ENCODE data around the gene NEGR1.

- TF ChIP-seq POLR2A (IDR thresholded peaks at IDR 0.05; ENCODE audit: borderline replicate concordance, extremely low read depth, insufficient read depth, insufficient read length) (no peak), CTCF (IDR thresholded peaks at IDR 0.05 in 2 of 3, conservative IDR thresholded peaks at IDR 0.05 in 1 of 3; ENCODE audit: borderline replicate concordance in 1 of 3, insufficient read depth in 1 of 3, low read depth in 2 of 3, low read length in 2 of 3) (no peak), SP1 (IDR thresholded peaks at IDR 0.05; ENCODE audit: low read depth) (no peak), ZNF274 (IDR thresholded peaks at IDR 0.05; ENCODE audit: low read depth, low read length) (no peak), POLR2AphosphoS5 (IDR thresholded peaks at IDR 0.05; ENCODE audit: low read depth, low read length) (no peak)
Measured at GRCh38 chr1:72282271-72283021, at the start of gene NEGR1.
